ENCODE data around the gene MTERF1.

Gene MTERF1

DNA sequence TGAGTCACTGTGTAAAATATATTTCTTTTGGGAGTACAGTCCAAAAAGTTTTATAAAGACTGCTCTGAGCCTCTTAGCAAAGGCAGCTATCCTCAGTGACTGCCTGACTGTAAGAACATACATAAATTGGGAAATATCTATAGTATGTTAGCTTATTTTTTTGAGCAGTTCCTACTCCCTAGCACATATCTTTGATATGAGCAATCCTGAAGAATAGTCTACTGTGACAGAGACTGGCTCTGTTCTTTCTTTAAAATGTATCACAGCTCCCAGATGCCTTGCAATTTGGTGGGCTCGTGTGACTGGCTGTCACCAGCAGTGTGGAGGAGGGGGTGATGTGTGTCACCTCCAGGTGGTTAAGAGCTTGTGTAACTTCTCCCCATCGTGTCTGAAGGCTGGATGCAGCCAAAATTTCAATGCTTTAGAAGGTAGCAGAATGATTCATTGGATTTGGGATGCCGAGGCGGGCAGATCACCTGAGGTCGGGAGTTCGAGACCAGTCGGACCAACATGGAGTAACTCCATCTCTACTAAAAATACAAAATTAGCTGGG lies 47.9 kb downstream of the MTERF1 start:
- DNase-seq (ENCODE audit: low read depth): no peak

- no peak for DNase-seq (ENCODE audit: low read depth)
Measured at GRCh38 chr7:91827169-91827568, 53.3 kb downstream of the MTERF1 start.

- peak; percentile 48 for DNase-seq (ENCODE audit: low read depth)
Measured at GRCh38 chr7:91826377-91826776, 54.1 kb downstream of the MTERF1 start.

- no peak for DNase-seq (ENCODE audit: low read depth)
Measured at GRCh38 chr7:91824201-91824600, 56.3 kb downstream of the MTERF1 start.
